HEK293 (cell line): ENCODE results near the gene MIS18A.

Source experiments
- CTCF ChIA-PET: fragments of 350-600 bp; formaldehyde crosslinking; extraction: SDS; loops from one replicate; lab custom pipeline; 2021; ENCODE audit warnings: antibody characterized with exemption; lab: Yijun Ruan, JAX
- POLR2A ChIA-PET: fragments of 300-600 bp; formaldehyde crosslinking; extraction: SDS; loops from one replicate; lab custom pipeline; 2020; ENCODE audit warnings: antibody characterized with exemption, inconsistent platforms; lab: Yijun Ruan, JAX
- H3K27ac ChIP-seq: fragments of 200-500 bp; sonication (Bioruptor generic); 2 replicates; pipeline ENCODE4 v1.5.1; 2014; ENCODE audit warnings: low read depth, low read length, control low read depth, inconsistent platforms; ENCODE audit errors: extremely low read depth
- H3K36me3 ChIP-seq, 2 experiments: fragments of 200-500 bp in 1 of 2; sonication (Bioruptor generic) in 1 of 2; 1 replicate in 1 of 2; 2 replicates in 1 of 2; pipeline ENCODE4 v1.5.1; 2014 to 2017; ENCODE audit warnings: inconsistent platforms in 2 of 2, low read length in 2 of 2; ENCODE audit not compliant: control insufficient read depth in 2 of 2, insufficient read depth in 1 of 2
- H3K4me1 ChIP-seq: fragments of 200-500 bp; sonication (Bioruptor generic); 2 replicates; pipeline ENCODE4 v1.5.1; 2014; ENCODE audit warnings: mild to moderate bottlenecking, low read length, inconsistent platforms; ENCODE audit not compliant: control insufficient read depth, insufficient read depth
- H3K4me3 ChIP-seq: 2 replicates; pipeline ENCODE4 v1.5.1; 2011; ENCODE audit warnings: low read depth, mild to moderate bottlenecking, control low read depth, low read length, moderate library complexity
- H3K9me3 ChIP-seq: fragments of 200-500 bp; sonication (Bioruptor generic); 2 replicates; pipeline ENCODE4 v1.5.1; 2014; ENCODE audit warnings: low read depth, low read length, inconsistent platforms; ENCODE audit not compliant: control insufficient read depth, insufficient read depth
- GFI1B ChIP-seq: fragments of 450-650 bp; formaldehyde crosslinking; IDR thresholded peaks from 2 replicates; pipeline ENCODE4 v1.5.1; 2016; ENCODE audit warnings: missing biosample characterization, missing genetic modification characterization
- KLF8 ChIP-seq: fragments of 450-650 bp; formaldehyde crosslinking; IDR thresholded peaks from 2 replicates; pipeline ENCODE4 v1.5.1; 2016; ENCODE audit warnings: missing biosample characterization, missing genetic modification characterization
- PATZ1 ChIP-seq: fragments of 450-650 bp; formaldehyde crosslinking; IDR thresholded peaks from 2 replicates; pipeline ENCODE4 v1.5.1; 2016; ENCODE audit warnings: missing biosample characterization, missing genetic modification characterization
- PRDM1 ChIP-seq: fragments of 450-650 bp; formaldehyde crosslinking; IDR thresholded peaks from 2 replicates; pipeline ENCODE4; 2016; ENCODE audit warnings: missing biosample characterization, missing genetic modification characterization
- PRDM10 ChIP-seq: fragments of 450-650 bp; formaldehyde crosslinking; IDR thresholded peaks from 2 replicates; pipeline ENCODE4 v1.5.1; 2016; ENCODE audit warnings: missing biosample characterization, missing genetic modification characterization
- PRDM4 ChIP-seq: fragments of 450-650 bp; formaldehyde crosslinking; IDR thresholded peaks from 2 replicates; pipeline ENCODE4 v1.5.1; 2017; ENCODE audit warnings: missing biosample characterization, missing genetic modification characterization
- ZNF114 ChIP-seq: fragments of 450-650 bp; formaldehyde crosslinking; IDR thresholded peaks from 2 replicates; pipeline ENCODE4 v1.5.0; 2017; ENCODE audit warnings: missing biosample characterization, missing genetic modification characterization
- ZNF174 ChIP-seq: fragments of 450-650 bp; formaldehyde crosslinking; IDR thresholded peaks from 2 replicates; pipeline ENCODE4 v1.5.0; 2017; ENCODE audit warnings: missing biosample characterization, mild to moderate bottlenecking, missing genetic modification characterization
- ZNF18 ChIP-seq: fragments of 450-650 bp; formaldehyde crosslinking; IDR thresholded peaks from 2 replicates; pipeline ENCODE4 v1.5.1; 2016; ENCODE audit warnings: missing biosample characterization, missing genetic modification characterization
- ZNF214 ChIP-seq: fragments of 450-650 bp; formaldehyde crosslinking; IDR thresholded peaks from 2 replicates; pipeline ENCODE4 v1.5.1; 2017; ENCODE audit warnings: missing biosample characterization, mild to moderate bottlenecking, missing genetic modification characterization, borderline replicate concordance
- ZNF449 ChIP-seq: fragments of 450-650 bp; formaldehyde crosslinking; IDR thresholded peaks from 2 replicates; pipeline ENCODE4 v1.5.1; 2017; ENCODE audit warnings: missing biosample characterization, mild to moderate bottlenecking, missing genetic modification characterization, moderate library complexity
- ZNF518A ChIP-seq: fragments of 450-650 bp; formaldehyde crosslinking; conservative IDR thresholded peaks from 2 replicates; pipeline ENCODE4 v1.5.1; 2016; ENCODE audit warnings: low read depth, missing biosample characterization, missing genetic modification characterization
- ZNF585B ChIP-seq: fragments of 450-650 bp; formaldehyde crosslinking; IDR thresholded peaks from 2 replicates; pipeline ENCODE4 v1.5.1; 2016; ENCODE audit warnings: missing biosample characterization, missing genetic modification characterization
- ZNF623 ChIP-seq: fragments of 450-650 bp; formaldehyde crosslinking; IDR thresholded peaks from 2 replicates; pipeline ENCODE4 v1.5.1; 2016; ENCODE audit warnings: missing biosample characterization, missing genetic modification characterization
- ZNF677 ChIP-seq: fragments of 450-650 bp; IDR thresholded peaks from 2 replicates; pipeline ENCODE4 v1.5.0; 2018; ENCODE audit warnings: missing biosample characterization, mild to moderate bottlenecking, missing genetic modification characterization, moderate library complexity

Gene MIS18A

GRCh38 chr21:32245971-32246370 lies 32.9 kb downstream of the MIS18A start (continued):
- TF ChIP-seq PRDM4 (tag by site-specific recombination): no peak
- no peak for TF ChIP-seq ZNF518A
- TF ChIP-seq PATZ1 (tag by site-specific recombination): no peak
- no peak for TF ChIP-seq ZNF114 (tag by site-specific recombination)
- no peak for TF ChIP-seq ZNF449 (tag by site-specific recombination)
- TF ChIP-seq ZNF585B: no peak
- TF ChIP-seq KLF8 (tag by site-specific recombination): no peak
- TF ChIP-seq, all 188 proteins: peak for 0

GRCh38 chr21:32240851-32241687 lies 37.8 kb downstream of the MIS18A start:
- Histone ChIP-seq H3K36me3 (no peaks in the 10 kb centered on the region), H3K9me3 (no peaks in the 10 kb centered on the region), H3K27ac (no peak overlapping the region), H3K4me1 (no peaks in the 10 kb centered on the region), H3K4me3 (no peak overlapping the region)
- CTCF ChIA-PET: interaction anchor here (1.3 kb wide), 1 partner anchor 17 kb away, joined by 3 read pairs; no protein-coding TSS in a partner anchor
- POLR2A ChIA-PET: no interaction called here
- TF ChIP-seq PRDM1 (tag by site-specific recombination) (no peak), ZNF214 (tag by site-specific recombination) (no peak)

- no peaks in the 10 kb centered on the region for H3K9me3 ChIP-seq
- POLR2A ChIA-PET: no interaction called here
- H3K4me3 ChIP-seq: no peak overlapping the region
- no peaks in the 10 kb centered on the region for H3K4me1 ChIP-seq
- CTCF ChIA-PET: no interaction called here
- H3K36me3 ChIP-seq: no peaks in the 10 kb centered on the region
- no peak overlapping the region for H3K27ac ChIP-seq
- TF ChIP-seq ZNF174 (tag by site-specific recombination) (no peak), GFI1B (tag by site-specific recombination) (no peak), ZNF677 (tag by site-specific recombination) (no peak), ZNF18 (tag by site-specific recombination) (no peak), ZNF623 (tag by site-specific recombination) (no peak), PRDM10 (tag by site-specific recombination) (no peak)
Observed at GRCh38 chr21:32239551-32239950, 39.3 kb downstream of the MIS18A start.
